Pancreas (tissue), 10 donors: ENCODE data around the gene SLC6A8. TPM values are rescaled to one million over a fixed set of nuclear protein-coding genes. Genes with fewer than 3 reads are reported as not detected.

Experiments
- ATAC-seq, 4 donors: fragments of 200-7000 bp; cut with Tn5 transposase; one replicate each; pipeline versions ENCODE4 v1.8.0 to v1.9.1; 2020; ENCODE audit warnings: mild to moderate bottlenecking in 4 of 4, moderate library complexity in 4 of 4
- DNase-seq, 6 donors: peaks; one replicate each; pipeline ENCODE4 v3.0.0-alpha.2; 2020
- FAIRE-seq: peaks from 2 replicates; lab custom pipeline; 2012; peaks lifted over from hg19 to GRCh38; lab: Jason Lieb, UNC
- H3K27ac ChIP-seq, 4 donors: fragments of 200-600 bp; sonication (generic); 1 replicate in 3 of 4; 2 replicates in 1 of 4; pipeline versions ENCODE4 v1.5.0 to v1.8.0; 2020
- H3K27me3 ChIP-seq, 4 donors: fragments of 200-600 bp; one replicate each; pipeline ENCODE4 v1.8.0; 2021
- H3K36me3 ChIP-seq, 3 donors: fragments of 200-600 bp; sonication (generic) in 1 of 3; one replicate each; pipeline versions ENCODE4 v1.5.0 to v1.8.0; 2020 to 2021
- H3K4me1 ChIP-seq, 3 donors: fragments of 200-600 bp; one replicate each; pipeline ENCODE4 v1.8.0; 2021
- H3K4me3 ChIP-seq, 4 donors: fragments of 200-600 bp; sonication (generic) in 2 of 4; one replicate each; pipeline versions ENCODE4 v1.5.0 to v1.8.0; 2020 to 2021
- H3K9me3 ChIP-seq, 4 donors: fragments of 200-600 bp; one replicate each; pipeline ENCODE4 v1.8.0; 2021
- CTCF ChIP-seq, 4 donors: fragments of 200-600 bp; sonication (generic) in 3 of 4; IDR thresholded peaks; one replicate each; pipeline versions ENCODE4 v1.5.0 to v1.8.0; 2021; ENCODE audit warnings: antibody characterized with exemption in 4 of 4
- WGBS, 2 donors: extraction: QIAGEN DNeasy Blood & Tissue Kit; methylation state at CpG; one replicate each; pipeline ENCODE4 v1.1.7; 2013; 5-methylcytosine and 5-hydroxymethylcytosine counted together
- intact Hi-C, 3 donors: fragments of 100-400 bp; cut with DNase I; formaldehyde crosslinking; loops; one replicate each; pipeline versions ENCODE4 v1.11.1 to v1.14.2; 2022
- polyA plus RNA-seq, 2 donors: library from polyadenylated mRNA; stranded (reverse); fragments of 200-250 nt; gene quantifications; one replicate each; pipeline ENCODE4 v1.2.3, GENCODE V29; 2013
- total RNA-seq, 6 donors: library from RNA; stranded (reverse); fragmentation: NEBNext Ultra II Directional in 4 of 6; extraction: Animal tissue kit (Norgen Biotek cat#: 25700) in 4 of 6; gene quantifications; one replicate each; pipeline versions ENCODE4 v1.2.1 to v1.2.4, GENCODE V29; 2021 to 2023
- donor health status: healthy with polysubstance abuse.
- donor health status: DM: no; HTN: no; CAD: no; lungs with moderate emphysema.
- donor health status: DM: no; HTN: no; CAD: no.
- donor health status: control.
- donor health status: control.
- donor health status: Bipolar disorder and iron deficiency.
- donor health status: DM: yes; HTN: yes; CAD: no.
- donor health status: DM: no; HTN: no; CAD: no.
- donor health status: DM: no; HTN: no; CAD: no.
- donor health status: DM: yes; HTN: yes; CAD: no.

Gene SLC6A8
- total and polyA plus RNA-seq, 8 donors, result 8.4 to 15.8 (median 12.1) TPM

- Histone ChIP-seq H3K27me3 (no peaks in the 10 kb centered on the region), H3K9me3 (no peaks in the 10 kb centered on the region), H3K4me3 (no peak overlapping the region), H3K27ac (no peak overlapping the region), H3K36me3 (no peaks in the 10 kb centered on the region), H3K4me1 (no peaks in the 10 kb centered on the region)
- no peak for FAIRE-seq
- DNase-seq, result peak in 3 of 6 donors; percentile 26 to 68 (median 45)
- 73 to 79% methylated on average over 21 of the region's 21 CpGs for WGBS, 2 donors
- TF ChIP-seq CTCF (IDR thresholded peaks at IDR 0.05), result no peak
- no peak for ATAC-seq
- intact Hi-C loops, result no loop called here
These were observed 2.6 kb upstream of the SLC6A8 start for GRCh38 chrX:153685156-153685536.

DNA sequence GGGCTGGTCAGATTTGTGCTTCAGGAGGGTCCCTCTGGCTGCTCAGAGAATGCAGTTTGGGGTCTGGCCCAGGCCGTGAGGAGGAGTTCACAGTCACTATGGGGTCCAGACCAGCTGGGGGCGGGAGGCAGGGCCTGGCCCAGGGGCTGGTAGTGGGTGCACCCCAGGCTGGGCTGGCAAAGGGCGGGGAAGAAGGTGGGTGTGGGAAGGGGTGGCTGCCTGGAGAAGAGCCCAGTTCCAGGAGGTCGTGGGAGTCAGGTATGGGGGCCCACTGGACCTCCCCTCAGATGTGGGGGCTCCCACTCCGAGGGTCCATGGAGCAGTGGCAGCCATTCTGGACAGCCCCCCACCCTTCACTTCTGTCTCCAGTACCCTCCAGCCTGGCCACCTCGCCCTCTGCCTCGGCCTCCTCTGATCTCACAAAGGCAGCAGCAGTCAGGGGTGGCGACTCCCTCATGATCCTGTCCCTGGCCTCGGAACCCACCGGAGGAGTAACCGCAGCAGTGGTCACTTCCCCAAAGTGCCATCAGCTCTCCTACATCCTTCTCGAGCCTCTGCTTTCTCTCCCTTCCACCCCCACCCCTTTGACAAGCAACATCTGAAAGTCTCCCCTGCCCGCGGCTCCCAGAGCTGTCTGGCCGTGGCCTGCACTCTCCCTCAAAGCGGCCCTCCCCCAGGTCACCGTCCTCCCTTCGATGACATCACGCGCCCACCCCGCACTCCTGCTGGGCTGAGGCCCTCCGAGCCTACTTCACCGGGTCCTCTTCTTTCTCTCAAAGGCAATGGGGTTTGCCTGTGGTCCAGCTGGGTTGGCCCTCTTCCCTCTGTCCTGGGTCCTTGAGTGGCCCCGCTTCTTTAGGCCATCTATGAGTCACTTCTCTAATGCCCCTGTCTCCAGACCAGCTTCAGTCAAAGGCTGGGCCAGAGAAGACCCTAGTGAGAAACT is 1.7 kb upstream of the SLC6A8 start:
- H3K4me3 ChIP-seq, result no peak overlapping the region
- no peaks in the 10 kb centered on the region for H3K36me3 ChIP-seq
- peak in 4 of 6 donors; percentile 15 to 78 (median 47) for DNase-seq
- intact Hi-C loops, result no loop called here
- no peaks in the 10 kb centered on the region for H3K9me3 ChIP-seq
- no peak overlapping the region for H3K27ac ChIP-seq
- no peak for ATAC-seq
- H3K4me1 ChIP-seq, result no peaks in the 10 kb centered on the region
- H3K27me3 ChIP-seq, result no peaks in the 10 kb centered on the region
- 76 to 77% methylated on average over 23 to 24 of the region's 24 CpGs for WGBS, 2 donors
- TF ChIP-seq CTCF (IDR thresholded peaks at IDR 0.05), result no peak
- FAIRE-seq, result no peak

GRCh38 chrX:153686711-153687110 is 1.0 kb upstream of the SLC6A8 start:
- Histone ChIP-seq H3K36me3 (no peaks in the 10 kb centered on the region), H3K27ac (no peak overlapping the region), H3K27me3 (no peaks in the 10 kb centered on the region), H3K9me3 (no peaks in the 10 kb centered on the region), H3K4me3 (no peak overlapping the region), H3K4me1 (no peaks in the 10 kb centered on the region)
- 46 to 59% methylated on average over 9 of the region's 9 CpGs for WGBS, 2 donors
- intact Hi-C loops, result no loop called here
- DNase-seq, result peak in 3 of 6 donors; percentile 28 to 60 (median 44)
- TF ChIP-seq CTCF (IDR thresholded peaks at IDR 0.05), result no peak
- no peak for ATAC-seq
- no peak for FAIRE-seq

DNA sequence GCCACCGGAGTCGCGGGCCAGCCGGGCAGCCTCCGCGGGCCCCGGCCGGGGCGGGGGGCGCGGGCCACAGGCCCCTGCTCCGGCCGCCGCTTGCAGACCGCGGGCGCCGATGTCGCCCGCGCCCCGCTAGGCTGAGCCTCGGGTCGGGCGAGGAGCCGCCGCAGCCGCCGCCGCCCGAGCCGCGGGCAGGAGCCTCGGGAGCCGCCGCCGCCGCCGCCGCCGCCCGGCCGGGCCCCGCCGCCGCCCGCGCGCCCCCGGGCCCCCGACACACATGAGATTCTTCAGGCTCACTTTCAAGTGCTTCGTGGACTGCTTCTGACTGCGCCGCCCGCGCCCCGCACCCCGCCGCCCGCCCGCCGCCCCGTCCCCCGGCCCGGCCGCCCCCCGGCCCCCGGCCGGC is 345 bp downstream of the SLC6A8 start:
- Histone ChIP-seq H3K27ac (no peak overlapping the region), H3K9me3 (no peaks in the 10 kb centered on the region), H3K4me1 (no peaks in the 10 kb centered on the region), H3K27me3 (no peaks in the 10 kb centered on the region), H3K4me3 (peak overlapping the region in 1 of 4 donors; percentile 34), H3K36me3 (no peaks in the 10 kb centered on the region)
- TF ChIP-seq CTCF (IDR thresholded peaks at IDR 0.05), result no peak
- 1 to 26% methylated on average over 18 to 68 of the region's 69 CpGs for WGBS, 2 donors
- DNase-seq (peak in 1 of 6 donors; percentile 29), ATAC-seq (no peak), FAIRE-seq (no peak)
- intact Hi-C loops, result no loop called here

DNA sequence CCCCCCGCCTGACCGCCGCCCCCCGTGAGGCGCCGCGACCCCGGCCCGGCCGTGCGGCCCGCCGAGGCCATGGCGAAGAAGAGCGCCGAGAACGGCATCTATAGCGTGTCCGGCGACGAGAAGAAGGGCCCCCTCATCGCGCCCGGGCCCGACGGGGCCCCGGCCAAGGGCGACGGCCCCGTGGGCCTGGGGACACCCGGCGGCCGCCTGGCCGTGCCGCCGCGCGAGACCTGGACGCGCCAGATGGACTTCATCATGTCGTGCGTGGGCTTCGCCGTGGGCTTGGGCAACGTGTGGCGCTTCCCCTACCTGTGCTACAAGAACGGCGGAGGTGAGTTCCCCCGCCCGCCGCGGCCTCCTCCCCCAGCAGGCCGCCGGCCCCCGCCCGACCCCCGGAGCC is 780 bp downstream of the SLC6A8 start:
- no peak for TF ChIP-seq CTCF (IDR thresholded peaks at IDR 0.05)
- peak overlapping the region in 3 of 4 donors; percentile 10 to 37 (median 34) for H3K4me3 ChIP-seq
- H3K27me3 ChIP-seq, result no peaks in the 10 kb centered on the region
- H3K27ac ChIP-seq, result no peak overlapping the region
- no peaks in the 10 kb centered on the region for H3K4me1 ChIP-seq
- H3K36me3 ChIP-seq, result no peaks in the 10 kb centered on the region
- DNase-seq (peak in 2 of 6 donors; percentile 39 to 69), FAIRE-seq (no peak), ATAC-seq (no peak)
- H3K9me3 ChIP-seq, result no peaks in the 10 kb centered on the region
- 0 to 21% methylated on average over 21 to 52 of the region's 57 CpGs for WGBS, 2 donors
- intact Hi-C loops, result no loop called here
